D721Med (cell line): ENCODE data around the gene MB21D2.
"Not testable (repeated sequence)": the region's sequence is repeated elsewhere in the genome, so short reads cannot be mapped to it uniquely, and the experiment has no call there.

ENCODE experiments used
- DNase-seq: peaks from one replicate; pipeline ENCODE4 v3.0.0; 2011; ENCODE audit warnings: low spot score; ENCODE audit not compliant: insufficient read length
- FAIRE-seq: peaks from 2 replicates; lab custom pipeline; 2011; peaks lifted over from hg19 to GRCh38; lab: Jason Lieb, UNC
- CTCF ChIP-seq: IDR thresholded peaks from 2 replicates; pipeline ENCODE4 v1.5.1; 2012; ENCODE audit warnings: mild to moderate bottlenecking, control low read depth; ENCODE audit not compliant: insufficient read depth; ENCODE audit errors: missing control alignments

The MB21D2 gene

DNA sequence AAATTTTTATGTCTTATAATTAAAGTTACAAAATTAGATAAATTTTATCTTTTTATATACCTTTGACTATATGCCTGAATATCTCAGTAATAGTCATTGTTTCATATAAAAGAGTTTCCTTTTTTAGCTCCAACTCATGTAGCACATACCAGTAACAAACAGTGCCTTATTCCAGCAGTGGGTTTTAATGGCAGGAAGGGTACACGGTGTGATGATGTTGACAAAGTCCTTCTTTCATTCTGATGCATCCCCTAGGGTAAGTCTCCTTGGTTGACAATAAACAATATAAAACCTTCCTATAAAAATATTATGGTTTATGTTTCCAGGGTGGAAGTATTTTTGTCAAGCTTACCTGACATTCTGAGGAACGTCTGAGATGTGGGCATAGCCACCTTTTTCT lies 113.2 kb downstream of the MB21D2 start:
- FAIRE-seq (no peak), DNase-seq (no peak)
- no peak for TF ChIP-seq CTCF

DNA sequence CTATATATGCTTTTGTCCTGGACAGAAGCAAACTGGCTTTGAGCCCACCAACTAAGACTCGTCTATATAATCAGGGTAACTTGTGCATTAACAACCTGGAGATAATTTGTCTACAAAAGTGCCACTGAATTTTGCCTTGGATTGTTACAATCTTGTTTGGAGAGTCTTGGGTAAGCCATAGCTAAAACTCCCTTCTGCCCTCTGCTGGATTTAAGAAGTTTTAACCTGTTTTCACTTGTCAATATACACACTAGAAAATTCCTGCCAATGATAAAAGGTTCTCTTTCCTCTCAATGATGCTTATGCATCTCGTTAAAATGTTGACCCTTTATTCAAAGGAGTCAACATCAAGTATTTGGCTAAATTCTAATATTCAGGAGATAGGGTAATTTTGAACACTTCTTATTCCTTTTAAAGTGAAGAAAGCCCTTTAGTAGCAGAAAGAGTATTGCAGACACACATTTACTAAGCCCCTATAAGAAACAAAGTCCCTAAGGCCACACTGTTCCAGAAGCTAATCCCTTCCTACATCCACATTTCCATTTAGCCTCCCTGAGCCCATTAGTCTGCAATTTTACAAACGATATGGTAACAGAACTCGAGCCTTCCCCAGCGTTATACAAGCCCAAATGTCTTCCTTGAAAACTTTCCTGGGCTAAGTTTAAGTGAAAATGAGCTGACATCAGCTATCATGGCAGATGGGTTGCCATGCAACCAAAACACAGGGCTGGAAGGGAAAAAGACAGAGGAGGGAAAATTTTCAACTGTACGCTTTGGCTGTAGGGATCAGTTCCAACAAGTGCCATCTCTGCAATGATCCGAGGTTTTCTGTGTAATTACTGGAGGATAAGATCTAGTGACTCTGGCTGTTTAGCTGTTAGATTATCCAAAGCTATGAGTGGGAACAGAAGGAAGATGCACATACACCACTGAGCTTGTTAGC lies 114.4 kb downstream of the MB21D2 start:
- peak; percentile 98 for FAIRE-seq
- TF ChIP-seq CTCF, result peak; percentile 54
- no peak for DNase-seq

DNA sequence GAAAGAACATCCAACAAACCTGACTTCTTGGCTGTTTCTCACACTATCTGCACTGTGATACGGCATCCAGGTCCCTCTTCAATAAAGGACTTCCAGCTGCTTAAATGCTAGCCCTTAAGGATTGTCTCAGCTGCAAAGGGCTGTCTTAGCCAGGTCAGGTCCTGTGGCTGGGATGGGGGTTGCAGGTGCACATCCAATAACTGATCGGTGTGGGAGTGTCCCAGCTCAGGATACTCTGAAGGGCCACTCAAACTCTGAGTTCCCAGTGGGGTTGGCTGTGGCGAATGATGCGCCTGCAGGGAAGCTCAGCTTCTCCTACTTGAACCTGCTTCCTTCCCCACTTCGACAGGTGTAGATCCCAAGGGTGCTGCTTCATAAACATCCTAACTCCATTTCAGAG lies 115.7 kb downstream of the MB21D2 start:
- no peak for DNase-seq
- TF ChIP-seq CTCF, result no peak
- no peak for FAIRE-seq

- TF ChIP-seq CTCF, result no peak
- DNase-seq, result no peak
- FAIRE-seq, result no peak
These were observed 117.9 kb downstream of the MB21D2 start for GRCh38 chr3:192799721-192800120.

DNA sequence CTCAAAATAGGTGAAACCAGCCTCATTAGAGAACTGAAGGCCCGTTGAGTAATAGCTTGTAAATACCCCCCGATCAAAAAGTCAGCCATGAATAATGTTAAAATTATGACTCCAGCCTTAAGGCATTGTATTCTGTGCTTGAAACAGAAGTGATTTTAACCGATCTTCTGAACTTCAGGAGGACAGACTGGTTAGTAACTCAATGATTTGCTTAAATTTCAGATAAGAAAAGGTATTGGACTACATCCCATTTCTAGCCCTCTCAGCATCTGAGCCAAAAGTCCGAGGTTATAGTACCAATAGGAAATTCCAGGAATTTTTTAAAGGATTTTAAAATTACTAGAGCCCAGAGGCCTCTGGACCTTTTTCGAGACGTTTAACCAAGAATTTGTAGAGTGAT lies 122.6 kb downstream of the MB21D2 start:
- TF ChIP-seq CTCF, result no peak
- DNase-seq (no peak), FAIRE-seq (no peak)

DNA sequence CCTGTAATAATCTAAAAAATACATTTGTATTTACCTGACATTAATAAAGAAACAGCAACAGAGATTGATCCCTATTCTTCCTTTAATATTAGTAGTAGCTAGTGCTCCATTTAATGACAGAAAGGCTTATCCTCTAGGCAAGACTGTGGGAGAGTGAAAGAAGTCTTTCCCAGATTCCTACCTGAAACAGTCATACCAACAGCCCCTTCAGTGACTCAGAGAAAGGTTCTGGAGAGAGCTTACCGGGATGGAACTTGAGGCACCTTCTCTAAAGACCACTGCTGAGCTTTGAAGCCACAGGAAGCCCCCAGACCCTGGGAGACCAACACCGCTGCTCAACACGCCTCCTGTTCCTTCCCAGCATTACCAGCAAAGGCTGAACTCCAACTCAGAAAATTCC lies 123.4 kb downstream of the MB21D2 start:
- DNase-seq (no peak), FAIRE-seq (no peak)
- TF ChIP-seq CTCF, result no peak

DNA sequence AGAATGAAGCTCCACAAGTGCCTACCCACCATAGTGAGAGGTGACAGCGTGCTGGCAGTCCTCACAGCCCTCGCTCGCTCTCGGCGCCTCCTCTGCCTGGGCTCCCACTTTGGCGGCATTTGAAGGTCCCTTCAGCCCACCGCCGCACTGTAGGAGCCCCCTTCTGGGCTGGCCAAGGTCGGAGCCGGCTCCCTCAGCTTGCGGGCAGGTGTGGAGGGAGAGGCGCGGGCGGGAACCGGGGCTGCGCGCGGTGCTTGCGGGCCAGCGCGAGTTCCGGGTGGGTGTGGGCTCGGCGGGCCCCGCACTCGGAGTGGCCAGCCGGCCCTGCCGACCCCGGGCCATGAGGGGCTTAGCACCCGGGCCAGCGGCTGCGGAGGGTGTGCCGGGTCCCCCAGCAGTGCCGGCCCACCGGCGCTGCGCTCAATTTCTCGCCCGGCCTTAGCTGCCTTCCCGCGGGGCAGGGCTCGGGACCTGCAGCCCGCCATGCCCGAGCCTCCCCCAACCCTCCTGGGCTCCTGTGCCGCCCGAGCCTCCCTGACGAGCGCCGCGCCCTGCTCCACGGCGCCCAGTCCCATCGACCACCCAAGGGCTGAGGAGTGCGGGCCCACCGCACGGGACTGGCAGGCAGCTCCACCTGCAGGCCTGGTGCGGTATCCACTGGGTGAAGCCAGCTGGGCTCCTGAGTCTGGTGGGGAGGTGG lies 128.7 kb downstream of the MB21D2 start:
- DNase-seq, FAIRE-seq: not testable (repeated sequence)
